Choroid plexus epithelial cell (primary cell): ENCODE measurements around the gene PKNOX1.
"Not testable (repeated sequence)": the region's sequence is repeated elsewhere in the genome, so short reads cannot be mapped to it uniquely, and the experiment has no call there.

Source experiments
- DNase-seq: peaks from one replicate; pipeline ENCODE4 v3.0.0-alpha.2; 2010; ENCODE audit warnings: low read depth
- H3K4me3 ChIP-seq: 2 replicates; pipeline ENCODE4 v1.5.1; 2011; ENCODE audit warnings: low read depth, mild to moderate bottlenecking, control low read depth, low read length, moderate library complexity
- CTCF ChIP-seq: conservative IDR thresholded peaks from 2 replicates; pipeline ENCODE4 v1.5.1; 2011; ENCODE audit warnings: low read depth, mild to moderate bottlenecking, control low read depth, inconsistent platforms, low read length, moderate library complexity

Gene PKNOX1

GRCh38 chr21:43034826-43035225 is 60.5 kb downstream of the PKNOX1 start:
- no peak for DNase-seq
- no peak overlapping the region for H3K4me3 ChIP-seq
- TF ChIP-seq CTCF, result no peak

- not testable (repeated sequence) for H3K4me3 ChIP-seq, DNase-seq
Measured at GRCh38 chr21:43036889-43037288, 62.5 kb downstream of the PKNOX1 start.

- not testable (repeated sequence) for H3K4me3 ChIP-seq, DNase-seq
Measured at GRCh38 chr21:43037918-43038658, 63.7 kb downstream of the PKNOX1 start.

- not testable (repeated sequence) for H3K4me3 ChIP-seq, DNase-seq
Measured at GRCh38 chr21:43038659-43039044, 64.3 kb downstream of the PKNOX1 start.

- not testable (repeated sequence) for DNase-seq, H3K4me3 ChIP-seq
Measured at GRCh38 chr21:43042169-43042568, 67.8 kb downstream of the PKNOX1 start.

GRCh38 chr21:43043291-43043690 is 68.9 kb downstream of the PKNOX1 start:
- DNase-seq, H3K4me3 ChIP-seq: not testable (repeated sequence)

- not testable (repeated sequence) for H3K4me3 ChIP-seq, DNase-seq
Measured at GRCh38 chr21:43044547-43044946, 70.2 kb downstream of the PKNOX1 start.

GRCh38 chr21:43045165-43045875 is 71.0 kb downstream of the PKNOX1 start:
- H3K4me3 ChIP-seq, DNase-seq: not testable (repeated sequence)

GRCh38 chr21:43045876-43046821 is 71.8 kb downstream of the PKNOX1 start:
- H3K4me3 ChIP-seq, DNase-seq: not testable (repeated sequence)

GRCh38 chr21:43053112-43053511 is 78.8 kb downstream of the PKNOX1 start:
- not testable (repeated sequence) for H3K4me3 ChIP-seq, DNase-seq

GRCh38 chr21:43062955-43063664 is 88.7 kb downstream of the PKNOX1 start:
- not testable (repeated sequence) for DNase-seq, H3K4me3 ChIP-seq

- DNase-seq, H3K4me3 ChIP-seq: not testable (repeated sequence)
Measured at GRCh38 chr21:43064265-43064917, 90.0 kb downstream of the PKNOX1 start.

GRCh38 chr21:43065991-43066390 is 91.6 kb downstream of the PKNOX1 start:
- not testable (repeated sequence) for H3K4me3 ChIP-seq, DNase-seq

- not testable (repeated sequence) for H3K4me3 ChIP-seq, DNase-seq
Measured at GRCh38 chr21:43066690-43067089, 92.3 kb downstream of the PKNOX1 start.

GRCh38 chr21:43068065-43068464 is 93.7 kb downstream of the PKNOX1 start:
- DNase-seq, H3K4me3 ChIP-seq: not testable (repeated sequence)

GRCh38 chr21:43069682-43070081 is 95.3 kb downstream of the PKNOX1 start:
- not testable (repeated sequence) for DNase-seq, H3K4me3 ChIP-seq

- DNase-seq, H3K4me3 ChIP-seq: not testable (repeated sequence)
Measured at GRCh38 chr21:43072742-43073141, 98.4 kb downstream of the PKNOX1 start.
